ENCODE data around the gene TPX2.

DNA sequence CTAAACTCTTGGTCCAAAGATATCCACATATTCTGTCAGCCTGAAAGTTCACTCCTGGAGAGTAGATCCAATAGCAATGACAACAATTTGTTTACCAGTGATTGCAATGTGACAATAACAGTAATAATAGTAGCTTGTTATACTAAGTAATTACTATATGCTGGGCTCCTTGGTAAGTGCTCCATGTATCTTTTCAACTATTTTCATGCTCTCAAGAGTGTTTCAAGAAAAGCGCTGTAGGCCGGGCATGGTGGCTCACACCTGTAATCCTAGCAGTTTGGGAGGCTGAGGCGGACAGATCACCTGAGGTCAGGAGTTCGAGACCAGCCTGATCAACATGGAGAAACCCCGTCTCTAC, 31.9 kb upstream of the TPX2 start:
- no peak for TF ChIP-seq CTCF (IDR thresholded peaks at IDR 0.05)
- no peak for TF ChIP-seq POLR2A (IDR thresholded peaks at IDR 0.05)

Measured in Peyer's patch (tissue), 4 donors.